ENCODE results near the gene NRAS. TPM values are rescaled to one million over a fixed set of nuclear protein-coding genes. Genes with fewer than 3 reads are reported as not detected.

The NRAS gene
- total RNA-seq, 3 donors from 2014 or later = 25.3 to 51.1 (median 40.8) TPM

- no peaks in the 10 kb centered on the region for H3K4me1 ChIP-seq (ENCODE audit: low read depth)
- ATAC-seq (no peak), DNase-seq (no peak)
- H3K36me3 ChIP-seq (ENCODE audit: low read depth) = no peaks in the 10 kb centered on the region
- no peak overlapping the region for H3K4me3 ChIP-seq
- H3K9me3 ChIP-seq = no peaks in the 10 kb centered on the region
- TF ChIP-seq, protein P1, sequence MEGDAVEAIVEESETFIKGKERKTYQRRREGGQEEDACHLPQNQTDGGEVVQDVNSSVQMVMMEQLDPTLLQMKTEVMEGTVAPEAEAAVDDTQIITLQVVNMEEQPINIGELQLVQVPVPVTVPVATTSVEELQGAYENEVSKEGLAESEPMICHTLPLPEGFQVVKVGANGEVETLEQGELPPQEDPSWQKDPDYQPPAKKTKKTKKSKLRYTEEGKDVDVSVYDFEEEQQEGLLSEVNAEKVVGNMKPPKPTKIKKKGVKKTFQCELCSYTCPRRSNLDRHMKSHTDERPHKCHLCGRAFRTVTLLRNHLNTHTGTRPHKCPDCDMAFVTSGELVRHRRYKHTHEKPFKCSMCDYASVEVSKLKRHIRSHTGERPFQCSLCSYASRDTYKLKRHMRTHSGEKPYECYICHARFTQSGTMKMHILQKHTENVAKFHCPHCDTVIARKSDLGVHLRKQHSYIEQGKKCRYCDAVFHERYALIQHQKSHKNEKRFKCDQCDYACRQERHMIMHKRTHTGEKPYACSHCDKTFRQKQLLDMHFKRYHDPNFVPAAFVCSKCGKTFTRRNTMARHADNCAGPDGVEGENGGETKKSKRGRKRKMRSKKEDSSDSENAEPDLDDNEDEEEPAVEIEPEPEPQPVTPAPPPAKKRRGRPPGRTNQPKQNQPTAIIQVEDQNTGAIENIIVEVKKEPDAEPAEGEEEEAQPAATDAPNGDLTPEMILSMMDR (IDR thresholded peaks at IDR 0.05) = no peak
- intact Hi-C loops (cut with DNase I, micrococcal nuclease) = no loop called here
Measured at GRCh38 chr1:114700036-114700600, 16.5 kb downstream of the NRAS start.

DNA sequence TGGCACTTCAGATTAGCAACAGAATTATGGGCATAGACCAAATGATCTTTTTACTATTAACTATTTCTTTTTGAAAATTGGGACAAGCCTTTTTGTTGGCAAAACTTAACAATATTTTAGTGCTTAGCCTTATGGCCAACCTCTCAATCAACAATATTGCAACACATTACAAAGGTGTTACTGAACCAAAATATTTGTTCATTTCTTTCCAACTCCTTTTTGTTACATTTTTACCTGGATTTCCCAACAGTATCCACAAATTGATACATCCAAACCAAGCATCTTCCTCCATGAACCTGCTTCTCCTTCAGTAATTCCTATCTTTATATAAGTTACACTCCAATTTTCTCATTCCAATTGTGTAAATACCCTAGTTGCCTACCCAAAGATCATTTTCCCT is 19.8 kb downstream of the NRAS start:
- Histone ChIP-seq H3K4me3 (no peak overlapping the region), H3K36me3 (ENCODE audit: low read depth) (no peaks in the 10 kb centered on the region), H3K4me1 (ENCODE audit: low read depth) (no peaks in the 10 kb centered on the region), H3K9me3 (no peaks in the 10 kb centered on the region)
- TF ChIP-seq, protein P1 (IDR thresholded peaks at IDR 0.05) = no peak
- intact Hi-C loops (cut with DNase I, micrococcal nuclease) = no loop called here
- ATAC-seq (no peak), DNase-seq (no peak)

- peak in 1 of 3 donors; percentile 14 for DNase-seq
- H3K4me3 ChIP-seq = no peak within 1 kb of the TSS
- ATAC-seq = no peak
- intact Hi-C loops (cut with DNase I, micrococcal nuclease) = no loop called here
- H3K4me1 ChIP-seq (ENCODE audit: low read depth) = no peaks in the 10 kb centered on the region
- no peaks in the 10 kb centered on the region for H3K9me3 ChIP-seq
- TF ChIP-seq, protein P1 (IDR thresholded peaks at IDR 0.05) = no peak
- no peaks in the 10 kb centered on the region for H3K36me3 ChIP-seq (ENCODE audit: low read depth)
Measured at GRCh38 chr1:114695430-114696058, 21.0 kb downstream of the NRAS start, which contains the start of gene AMPD1. Gene AMPD1 (minus strand): TSS chr1:114695546. CDS start chr1:114695471, 75 bp downstream.

GRCh38 chr1:114694540-114695310 is 21.8 kb downstream of the NRAS start:
- intact Hi-C loops (cut with DNase I, micrococcal nuclease) = no loop called here
- no peak for ATAC-seq
- no peaks in the 10 kb centered on the region for H3K36me3 ChIP-seq (ENCODE audit: low read depth)
- no peak for DNase-seq
- no peak overlapping the region for H3K4me3 ChIP-seq
- TF ChIP-seq, protein P1 (IDR thresholded peaks at IDR 0.05) = no peak
- no peaks in the 10 kb centered on the region for H3K9me3 ChIP-seq
- no peaks in the 10 kb centered on the region for H3K4me1 ChIP-seq (ENCODE audit: low read depth)

DNA sequence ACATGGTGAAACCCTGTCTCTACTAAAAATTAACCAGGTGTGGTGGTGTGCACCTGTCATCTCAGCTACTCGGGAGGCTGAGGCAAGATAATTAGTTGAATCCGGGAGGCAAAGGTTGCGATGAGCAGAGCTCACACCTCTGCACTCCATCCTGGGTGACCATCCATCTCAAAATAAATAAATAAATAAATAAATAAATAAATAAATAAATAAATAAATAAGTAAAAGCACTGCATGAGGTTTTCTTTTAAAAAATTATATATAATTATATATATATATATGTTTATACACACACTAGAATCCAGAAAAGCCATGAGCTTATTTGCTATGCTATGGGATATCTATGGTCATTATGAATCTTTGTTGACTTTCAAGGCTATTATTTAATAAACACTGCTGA is 23.6 kb downstream of the NRAS start:
- TF ChIP-seq, protein P1 (IDR thresholded peaks at IDR 0.05) = no peak
- ATAC-seq = no peak
- no peaks in the 10 kb centered on the region for H3K9me3 ChIP-seq
- no peak for DNase-seq
- H3K4me1 ChIP-seq (ENCODE audit: low read depth) = no peaks in the 10 kb centered on the region
- no peak overlapping the region for H3K4me3 ChIP-seq
- intact Hi-C loops (cut with DNase I, micrococcal nuclease) = no loop called here
- H3K36me3 ChIP-seq (ENCODE audit: low read depth) = no peaks in the 10 kb centered on the region
